Progenitor cell of endocrine pancreas (in vitro differentiated cells): ENCODE results near the gene GRIA4. TPM values are rescaled to one million over a fixed set of nuclear protein-coding genes. Genes with fewer than 3 reads are reported as not detected.

Experiments
- DNase-seq: peaks from one replicate; pipeline ENCODE4 v3.0.0; 2021; ENCODE audit warnings: low spot score; ENCODE audit not compliant: unreplicated experiment
- H3K27ac Mint-ChIP-seq: 2 replicates; pipeline ENCODE4 v1.8.0; 2021; ENCODE audit warnings: mild to moderate bottlenecking, moderate library complexity, mixed read lengths
- H3K27me3 Mint-ChIP-seq: 2 replicates; pipeline ENCODE4 v1.8.0; 2021; ENCODE audit warnings: mixed read lengths
- H3K36me3 Mint-ChIP-seq: 2 replicates; pipeline ENCODE4 v1.8.0; 2022; ENCODE audit warnings: mixed read lengths; ENCODE audit not compliant: insufficient read depth
- H3K4me1 Mint-ChIP-seq: 2 replicates; pipeline ENCODE4 v1.8.0; 2021; ENCODE audit warnings: low read depth, mixed read lengths
- H3K4me3 Mint-ChIP-seq: 2 replicates; pipeline ENCODE4 v1.8.0; 2021; ENCODE audit warnings: low read depth, mild to moderate bottlenecking, moderate library complexity, mixed read lengths
- H3K9me3 Mint-ChIP-seq: 2 replicates; pipeline ENCODE4 v1.8.0; 2021; ENCODE audit warnings: low read depth, mixed read lengths
- CTCF ChIP-seq: fragments of 200-600 bp; sonication (generic); IDR thresholded peaks from one replicate; pipeline ENCODE4 v1.5.0; 2021; ENCODE audit warnings: antibody characterized with exemption, mild to moderate bottlenecking; ENCODE audit not compliant: unreplicated experiment
- total RNA-seq: library from RNA; stranded (reverse); gene quantifications from 2 replicates; pipeline ENCODE4 v1.2.1, GENCODE V29; 2021

Gene GRIA4
- total RNA-seq, 1 donor from 2014 or later, result 1.3 TPM

GRCh38 chr11:105891685-105892084 is 281.8 kb downstream of the GRIA4 start:
- H3K27me3 Mint-ChIP-seq, result no peaks in the 10 kb centered on the region
- no peak overlapping the region for H3K4me3 Mint-ChIP-seq
- peaks cover 2% of the 10 kb centered on the region for H3K4me1 Mint-ChIP-seq
- H3K27ac Mint-ChIP-seq, result no peak overlapping the region
- no peak for DNase-seq
- no peak for TF ChIP-seq CTCF
- H3K9me3 Mint-ChIP-seq, result peaks cover 14% of the 10 kb centered on the region
- no peaks in the 10 kb centered on the region for H3K36me3 Mint-ChIP-seq

- H3K27ac Mint-ChIP-seq, result no peak overlapping the region
- peaks cover 16% of the 10 kb centered on the region for H3K9me3 Mint-ChIP-seq
- no peak for DNase-seq
- H3K4me1 Mint-ChIP-seq, result no peaks in the 10 kb centered on the region
- no peak for TF ChIP-seq CTCF
- no peak overlapping the region for H3K4me3 Mint-ChIP-seq
- no peaks in the 10 kb centered on the region for H3K36me3 Mint-ChIP-seq
- no peaks in the 10 kb centered on the region for H3K27me3 Mint-ChIP-seq
These were observed 287.3 kb downstream of the GRIA4 start for GRCh38 chr11:105897161-105897560.

- H3K4me3 Mint-ChIP-seq, result no peak overlapping the region
- DNase-seq, result no peak
- no peaks in the 10 kb centered on the region for H3K27me3 Mint-ChIP-seq
- peaks cover 16% of the 10 kb centered on the region for H3K9me3 Mint-ChIP-seq
- no peaks in the 10 kb centered on the region for H3K36me3 Mint-ChIP-seq
- no peak overlapping the region for H3K27ac Mint-ChIP-seq
- H3K4me1 Mint-ChIP-seq, result no peaks in the 10 kb centered on the region
- TF ChIP-seq CTCF, result no peak
These were observed 289.9 kb downstream of the GRIA4 start for GRCh38 chr11:105899772-105900171.

DNA sequence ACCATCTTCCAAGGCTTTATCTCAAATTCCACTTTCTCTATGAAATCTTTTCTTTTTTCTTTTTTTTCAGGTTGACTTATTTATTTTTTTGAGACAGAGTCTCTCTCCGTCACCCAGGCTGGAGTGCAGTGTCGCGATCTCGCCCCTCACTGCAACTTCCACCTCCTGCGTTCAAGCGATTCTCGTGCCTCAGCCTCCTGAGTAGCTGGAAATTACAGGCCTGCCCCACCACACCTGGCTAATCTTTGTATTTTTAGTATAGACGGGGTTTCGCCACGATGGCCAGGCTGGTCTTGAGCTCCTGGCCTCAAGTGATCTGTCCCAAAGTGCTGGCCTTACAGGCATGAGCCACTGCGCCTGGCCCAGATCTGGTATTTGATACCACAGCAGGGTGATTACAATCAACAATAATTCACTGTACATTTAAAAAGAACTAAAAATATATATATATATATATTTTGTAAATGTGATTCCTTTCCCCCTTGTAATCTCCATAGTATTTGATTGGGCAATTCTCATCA is 290.7 kb downstream of the GRIA4 start:
- no peak for TF ChIP-seq CTCF
- Mint-ChIP-seq H3K4me3 (no peak overlapping the region), H3K36me3 (no peaks in the 10 kb centered on the region), H3K27me3 (no peaks in the 10 kb centered on the region), H3K9me3 (peaks cover 14% of the 10 kb centered on the region), H3K27ac (no peak overlapping the region), H3K4me1 (no peaks in the 10 kb centered on the region)
- no peak for DNase-seq

GRCh38 chr11:105903113-105903512 is 293.2 kb downstream of the GRIA4 start:
- Mint-ChIP-seq H3K4me3 (no peak overlapping the region), H3K9me3 (no peaks in the 10 kb centered on the region), H3K27me3 (peaks cover 2% of the 10 kb centered on the region), H3K27ac (no peak overlapping the region), H3K4me1 (no peaks in the 10 kb centered on the region), H3K36me3 (no peaks in the 10 kb centered on the region)
- no peak for TF ChIP-seq CTCF
- DNase-seq, result no peak
